Posterior vena cava (tissue), 2 donors: Measurements from ENCODE around the gene NXPH4. TPM values are rescaled to one million over a fixed set of nuclear protein-coding genes. Genes with fewer than 3 reads are reported as not detected.
A peak's percentile ranks its signal among the peaks of the same experiment; 100 is the strongest.

Experiments
- DNase-seq: peaks from one replicate; pipeline ENCODE4 v3.0.0-alpha.2; 2020; ENCODE audit warnings: low spot score
- intact Hi-C, 2 donors: fragments of 100-400 bp; cut with DNase I; formaldehyde crosslinking; loops; one replicate each; pipeline versions ENCODE4 v1.14.1 to v1.14.2; 2022 to 2023
- microRNA-seq, 2 donors: library from miRNA; unstranded; fragments of <30 nt; microRNA quantifications; one replicate each; pipeline ENCODE4 v1.2.0, GENCODE V29; 2020 to 2021; ENCODE audit warnings: borderline microRNAs expressed in 2 of 2
- total RNA-seq, 2 donors: library from RNA; stranded (reverse); fragmentation: NEBNext Ultra II Directional; extraction: Animal tissue kit (Norgen Biotek cat#: 25700); gene quantifications; one replicate each; pipeline ENCODE4 v1.2.1, GENCODE V29; 2021
- donor health status: DM: yes; HTN: yes; CAD: no.
- donor health status: DM: yes; HTN: yes; CAD: no.

The NXPH4 gene
- total RNA-seq, 2 donors from 2014 or later = 0.24 to 0.79 TPM

DNA sequence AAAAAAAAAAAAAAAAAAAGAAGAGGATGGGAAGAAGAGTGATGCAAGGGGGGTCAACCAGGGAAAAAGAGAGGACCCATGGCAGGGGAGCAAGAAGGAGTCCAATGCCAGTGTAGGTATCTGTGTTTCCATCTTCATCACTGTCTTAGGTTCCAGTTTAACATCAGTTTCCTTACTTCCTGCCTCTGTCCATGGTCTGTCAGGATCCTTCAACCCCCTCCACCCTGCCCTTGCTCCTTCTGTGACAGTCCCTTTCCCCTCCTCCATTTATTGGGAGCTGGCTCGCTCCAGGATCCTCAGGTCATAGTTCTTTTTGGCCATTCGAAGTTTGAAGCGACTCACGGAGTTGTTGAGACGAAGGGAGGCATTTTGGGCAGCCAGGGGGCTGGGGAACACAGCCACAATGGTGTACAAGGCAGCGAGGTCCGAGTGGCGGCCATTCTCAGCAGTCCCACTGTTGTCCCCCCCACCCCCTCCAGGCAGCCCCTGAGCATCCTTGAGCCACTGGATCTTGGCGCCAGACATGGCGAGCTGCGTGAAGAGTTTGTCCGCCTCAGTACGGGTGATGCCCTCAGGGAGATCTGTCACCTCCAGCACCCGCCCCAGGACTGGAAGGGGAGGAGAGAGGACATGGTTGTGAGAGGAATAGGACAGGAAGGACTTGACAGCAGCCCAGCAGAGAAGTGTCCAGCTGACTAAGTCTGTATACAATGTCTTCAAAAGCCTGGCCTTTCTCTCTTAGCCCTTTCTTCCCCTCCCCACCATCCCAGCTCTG lies 38.1 kb downstream of the NXPH4 start:
- DNase-seq = peak; percentile 65
- intact Hi-C loops = loop anchor here in 1 of 2 donors (5.0 kb wide), 1 partner anchor 1407 kb away; no protein-coding TSS in a partner anchor

DNA sequence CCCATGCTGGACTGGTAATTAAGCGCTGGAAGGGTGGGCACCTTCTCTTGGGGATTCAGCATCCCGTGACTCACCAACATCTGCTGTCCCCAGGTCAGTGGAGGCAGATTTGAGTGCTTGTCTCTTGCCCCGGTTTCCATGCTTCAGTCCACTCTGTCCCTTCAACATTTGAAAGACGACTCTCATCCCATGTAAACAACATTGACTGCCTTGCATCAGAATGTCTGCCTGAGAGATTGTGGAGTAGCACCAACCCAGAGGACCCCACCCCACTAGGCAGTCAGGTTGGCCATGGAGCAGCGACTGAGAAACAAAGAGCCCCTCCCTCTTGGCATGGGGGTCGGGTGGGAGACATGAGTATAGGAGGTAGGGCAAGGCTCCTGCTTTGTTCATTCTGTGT lies 39.3 kb downstream of the NXPH4 start:
- DNase-seq = peak; percentile 11
- intact Hi-C loops = loop anchor here in 1 of 2 donors (5.0 kb wide), 1 partner anchor 1409 kb away; no protein-coding TSS in a partner anchor

DNA sequence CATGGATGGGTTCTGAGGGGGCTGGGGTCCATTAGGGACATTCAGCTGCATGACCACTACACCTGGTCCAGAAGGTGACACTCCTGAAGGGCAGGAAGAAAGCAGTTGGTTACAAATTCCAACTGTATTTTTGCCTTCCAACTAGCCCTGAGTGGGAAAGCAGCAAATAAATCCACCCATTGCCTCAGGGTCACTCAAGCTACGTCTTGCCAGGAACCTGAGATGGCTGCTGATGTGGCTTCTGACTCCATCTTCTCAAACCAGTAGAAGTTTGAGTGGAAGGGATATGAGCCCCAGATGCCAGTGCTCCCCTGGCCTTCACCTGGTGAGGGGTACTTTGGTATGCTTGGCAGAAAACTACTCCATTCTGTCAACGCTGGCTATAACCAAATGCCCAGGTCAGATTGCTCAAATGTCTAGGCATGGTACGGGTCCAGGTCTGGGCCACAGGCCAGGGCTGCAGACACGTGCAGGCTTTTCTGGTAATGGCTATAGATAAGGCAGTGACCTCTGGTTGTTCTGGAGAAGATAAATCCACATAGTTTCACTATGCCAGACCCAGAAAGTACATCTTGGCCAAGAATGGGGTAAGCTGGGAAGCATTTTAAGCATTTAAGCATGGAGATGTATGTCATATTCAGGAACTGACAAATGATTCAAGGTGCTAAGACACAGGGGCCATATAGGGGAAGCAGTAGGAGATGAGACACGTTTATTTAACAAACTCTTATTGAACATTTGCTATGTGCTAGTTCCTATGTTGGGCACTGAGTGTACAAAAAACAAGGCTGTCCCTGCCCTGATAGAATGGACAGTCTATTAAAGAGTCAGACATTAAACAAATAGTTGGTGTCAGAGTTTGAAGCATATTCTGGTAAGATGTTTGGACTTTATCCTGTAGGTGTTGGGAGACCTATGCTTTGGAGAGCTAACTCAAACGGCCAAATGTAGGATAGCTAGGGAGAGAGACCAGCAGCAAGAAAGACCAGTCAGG lies 42.7 kb downstream of the NXPH4 start:
- intact Hi-C loops = loop anchor here in 1 of 2 donors (5.0 kb wide), 1 partner anchor 1412 kb away; no protein-coding TSS in a partner anchor
- peak; percentile 64 for DNase-seq

DNA sequence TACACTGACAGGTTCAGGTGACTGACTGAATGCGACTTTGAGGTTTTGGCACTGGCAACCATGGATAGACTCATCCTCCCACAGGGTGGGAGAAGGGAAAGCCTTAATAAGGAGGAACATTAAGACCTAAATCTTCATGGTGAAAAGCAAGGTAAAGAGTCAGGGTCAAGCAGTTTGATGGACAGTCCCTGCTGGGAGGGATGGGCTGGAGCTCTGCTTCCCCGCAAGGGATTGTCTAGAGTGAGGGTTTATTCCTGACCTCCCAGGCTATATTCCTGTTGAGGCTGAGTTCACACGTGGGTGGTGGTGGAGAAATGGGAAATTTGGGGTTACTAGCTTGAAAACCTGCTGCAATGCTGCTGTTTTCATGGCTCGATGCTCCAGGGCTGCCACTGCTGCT lies 43.8 kb downstream of the NXPH4 start:
- intact Hi-C loops = loop anchor here (5.0 to 10.0 kb wide), 2 partner anchors 192 to 564 kb away; no protein-coding TSS in a partner anchor
- no peak for DNase-seq

DNA sequence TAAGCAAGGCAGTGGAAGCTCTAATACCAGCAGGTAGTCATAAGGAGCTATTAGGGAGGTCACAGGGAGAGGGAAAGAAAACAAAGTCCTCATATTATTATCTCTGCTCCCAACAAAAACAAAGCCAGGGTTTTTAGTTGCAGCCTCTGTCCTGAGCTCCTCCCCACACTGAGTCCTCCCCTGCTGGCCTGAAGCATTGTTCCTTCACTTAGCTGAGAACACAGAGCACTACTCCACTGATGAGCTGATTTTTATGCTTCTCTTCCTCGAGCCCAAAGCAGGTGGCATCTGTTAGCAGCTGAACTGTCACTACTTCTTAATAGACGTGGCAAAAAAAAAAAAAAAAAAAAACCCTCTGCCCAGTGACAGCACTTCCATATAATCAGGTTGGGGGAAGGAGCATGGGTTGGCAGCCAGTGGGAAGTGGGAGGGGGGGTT lies 44.9 kb downstream of the NXPH4 start:
- DNase-seq = no peak
- intact Hi-C loops = loop anchor here (5.0 to 10.0 kb wide), 2 partner anchors 191 to 563 kb away; no protein-coding TSS in a partner anchor

DNA sequence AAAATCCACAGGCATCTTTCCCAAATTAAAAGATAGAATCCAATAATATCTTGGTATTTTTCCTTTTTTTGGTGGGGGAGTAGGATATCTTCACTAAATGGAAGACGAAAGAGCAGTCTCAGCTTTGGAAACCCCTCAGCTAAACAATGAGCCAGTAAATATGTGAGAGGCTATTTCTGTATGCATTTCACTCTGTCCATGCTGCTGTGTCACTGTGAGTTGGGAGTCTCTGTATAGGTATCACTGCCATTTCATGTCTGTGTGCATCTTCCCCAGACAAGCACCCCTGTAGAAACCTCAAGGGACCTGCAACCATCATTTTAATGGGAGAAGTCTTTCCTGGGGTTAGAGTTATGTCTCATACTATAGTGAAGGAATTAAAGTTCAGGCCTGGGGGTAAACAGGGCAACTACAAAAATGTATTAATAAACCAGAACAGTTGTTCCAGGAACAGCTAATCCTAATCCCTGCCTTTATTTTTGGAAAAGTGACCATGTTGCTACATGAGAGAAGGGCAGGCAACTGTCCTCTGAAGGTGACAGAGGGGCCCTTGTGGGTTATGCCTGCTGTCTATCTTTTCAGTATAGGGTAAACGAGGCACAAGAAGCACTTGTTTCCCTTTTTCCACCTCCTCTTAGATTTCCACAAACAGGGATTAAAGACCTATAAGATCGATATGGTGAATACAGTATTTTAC lies 45.7 kb downstream of the NXPH4 start:
- intact Hi-C loops = loop anchor here (5.0 to 10.0 kb wide), 2 partner anchors 190 to 563 kb away; no protein-coding TSS in a partner anchor

DNA sequence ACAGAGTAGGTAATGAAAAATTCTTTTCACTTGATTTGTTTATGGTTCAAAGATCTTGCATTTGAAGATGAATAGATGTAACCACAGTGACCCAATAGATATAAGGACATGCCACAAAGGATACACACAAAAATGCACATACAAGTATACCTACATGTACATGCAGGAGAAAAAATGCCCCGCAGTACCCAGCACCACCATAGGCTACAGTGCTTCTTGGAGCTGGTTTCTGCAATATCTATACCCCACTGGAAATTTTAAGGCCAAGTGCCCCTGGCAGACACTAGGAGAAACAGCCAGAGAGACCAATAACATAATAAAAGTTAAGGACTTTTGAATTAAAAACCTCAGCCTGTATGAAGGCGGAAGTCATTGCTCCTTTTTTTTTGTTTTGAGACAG lies 46.5 kb downstream of the NXPH4 start:
- intact Hi-C loops = loop anchor here (5.0 to 10.0 kb wide), 2 partner anchors 189 to 562 kb away; no protein-coding TSS in a partner anchor
- no peak for DNase-seq

More for the DNA sequence above, 45.7 kb downstream of the NXPH4 start:
- DNase-seq = no peak

DNA sequence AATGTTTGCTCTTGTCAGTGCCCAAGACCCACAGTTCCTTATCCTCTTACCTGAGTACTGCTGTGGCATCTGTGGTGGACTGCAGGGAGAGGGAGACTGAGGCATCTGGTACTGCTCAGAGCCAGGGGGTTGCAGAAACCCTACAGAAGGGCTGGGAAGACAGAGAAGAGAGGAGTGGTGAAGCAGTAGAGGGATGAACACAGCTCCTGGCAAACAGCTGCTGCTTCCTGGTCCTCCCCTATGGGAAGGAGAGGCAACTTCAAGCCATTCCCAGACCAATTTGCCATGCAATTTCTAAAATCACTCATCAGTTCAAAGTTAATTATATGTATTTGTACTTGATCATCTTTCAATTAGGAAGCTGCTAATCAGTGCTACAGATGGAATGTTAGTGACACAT lies 50.1 kb downstream of the NXPH4 start:
- no peak for DNase-seq
- intact Hi-C loops = loop anchor here in 1 of 2 donors (10.0 kb wide), 1 partner anchor 558 kb away; no protein-coding TSS in a partner anchor

DNA sequence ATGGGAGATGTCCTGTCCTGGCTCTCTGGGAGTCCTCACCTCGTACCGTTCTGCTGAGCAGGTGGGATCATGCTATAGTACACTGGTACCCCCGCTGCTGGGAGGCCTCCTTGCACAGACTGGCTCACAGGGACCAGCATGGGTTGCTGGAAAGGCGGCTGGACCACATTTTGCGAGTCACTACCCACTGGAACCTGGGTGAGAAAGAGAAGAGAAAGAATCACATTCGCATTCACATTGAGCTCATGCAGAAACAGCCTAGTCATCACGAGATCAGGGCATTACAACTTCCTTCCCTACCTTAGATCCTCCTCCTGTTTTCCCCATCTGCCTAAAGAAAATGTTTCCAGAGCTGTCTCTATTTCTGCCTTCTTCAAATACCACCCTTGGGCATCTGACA lies 51.7 kb downstream of the NXPH4 start:
- intact Hi-C loops = loop anchor here in 1 of 2 donors (10.0 kb wide), 1 partner anchor 557 kb away; no protein-coding TSS in a partner anchor
- DNase-seq = no peak

DNA sequence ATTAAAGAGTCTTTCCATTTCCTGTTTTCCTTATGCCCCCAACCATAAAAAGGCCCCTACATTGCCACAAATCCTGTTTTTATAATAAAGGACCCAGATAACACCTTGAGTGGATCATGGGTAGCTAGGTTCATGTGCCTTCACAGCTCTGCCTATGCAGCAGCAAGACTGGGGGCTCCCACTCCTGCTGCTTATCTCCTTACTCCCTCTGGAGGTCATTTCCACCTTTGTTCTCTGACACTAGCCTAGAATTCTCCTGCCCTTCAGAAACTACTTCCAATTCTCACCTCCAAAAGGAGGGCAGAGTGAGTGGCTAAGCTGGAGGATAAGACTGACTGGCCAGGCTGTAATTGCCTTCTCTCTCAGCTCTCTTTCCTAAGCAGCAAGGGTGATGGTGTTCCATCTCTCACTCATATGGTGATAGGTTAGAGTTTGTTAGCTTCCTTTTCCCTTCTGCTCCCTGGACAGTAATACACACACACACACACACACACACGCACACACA lies 54.4 kb downstream of the NXPH4 start:
- intact Hi-C loops = no loop called here
- DNase-seq = no peak

DNA sequence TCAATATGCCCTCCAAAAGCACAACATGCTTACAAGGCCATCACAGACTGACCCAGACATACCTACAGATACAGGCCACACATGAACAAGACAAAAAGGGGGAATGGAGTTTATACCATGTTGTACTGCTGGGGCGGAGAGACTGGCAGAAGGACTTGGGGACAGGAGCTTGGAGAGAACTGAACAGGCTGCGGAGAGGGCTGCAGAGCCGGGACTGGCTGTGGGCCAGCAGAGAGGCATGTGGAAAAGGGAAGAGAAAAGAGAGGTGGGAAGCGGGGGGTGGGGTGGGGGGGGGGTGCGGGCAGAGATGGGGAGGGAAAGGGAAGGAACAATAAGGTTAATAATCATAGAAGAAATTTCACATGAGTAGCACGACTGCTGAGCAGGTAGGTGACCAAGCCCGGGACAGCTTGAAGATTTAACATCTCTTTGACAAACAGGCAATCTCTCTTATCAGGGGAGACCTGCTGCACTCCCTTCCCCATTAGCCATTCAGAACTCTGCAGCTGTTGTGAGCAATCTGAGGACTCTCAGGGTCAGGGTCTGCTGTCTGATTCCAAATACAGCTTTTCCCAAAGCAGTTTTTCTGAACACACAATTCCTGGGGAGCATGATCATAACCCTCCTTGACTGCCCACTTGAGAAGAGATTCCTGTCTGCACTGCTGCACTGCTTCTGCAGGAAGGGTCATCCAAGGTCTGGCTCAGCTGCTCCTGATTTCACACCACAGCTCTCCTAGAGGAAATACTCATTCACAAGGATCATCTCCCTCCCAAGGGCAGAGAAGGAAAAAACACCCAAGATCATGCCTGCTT lies 56.0 kb downstream of the NXPH4 start:
- no peak for DNase-seq

DNA sequence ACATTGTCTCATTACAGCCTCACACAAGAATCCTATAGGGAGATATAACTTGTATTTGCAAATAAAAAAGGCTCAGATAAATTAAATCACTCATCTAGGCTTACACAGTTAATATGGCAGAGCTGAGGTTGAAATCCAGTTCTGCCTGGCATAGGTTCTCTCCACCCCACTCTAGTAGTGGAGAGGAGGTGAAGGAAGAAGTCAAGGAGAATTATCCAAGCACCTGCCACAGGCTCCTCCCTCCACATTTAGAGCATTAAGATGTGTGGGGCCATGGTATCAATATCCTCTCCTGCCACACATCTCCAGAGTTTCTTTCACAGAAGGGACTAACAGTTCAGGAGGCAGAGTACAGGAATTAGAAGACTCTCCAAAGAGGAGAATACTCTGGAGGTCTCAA lies 56.9 kb downstream of the NXPH4 start:
- intact Hi-C loops = no loop called here
- DNase-seq = no peak

More for the DNA sequence above, 56.0 kb downstream of the NXPH4 start:
- intact Hi-C loops = no loop called here

Small RNAs within 50 kb of the gene (microRNA-seq; reads per million reads assigned to microRNA genes)
- gene MIR1228 = 1.6 to 2.6 reads per million in 2 donors

Other genes with a start within 250 kb of the NXPH4 start
- 1 to 10 TPM; 4.8 to 5.6 TPM for gene ZBTB39, start 210.2 kb upstream of the NXPH4 start, total RNA-seq
- gene TAC3, start 200.3 kb upstream of the NXPH4 start, total RNA-seq = under 1 TPM in 1 of 2 donors, not detected in 1; 0.33 TPM
- gene MYO1A, start 166.7 kb upstream of the NXPH4 start, total RNA-seq = 1 to 10 TPM in 1 of 2 donors, under 1 TPM in 1; 0.28 to 1.0 TPM
- gene NEMP1, start 138.0 kb upstream of the NXPH4 start, total RNA-seq = 10 to 100 TPM in 1 of 2 donors, 1 to 10 TPM in 1; 8.8 to 12.4 TPM
- 10 to 100 TPM; 27.0 to 36.3 TPM for gene NAB2, start 127.7 kb upstream of the NXPH4 start, total RNA-seq
- gene STAT6, start 105.4 kb upstream of the NXPH4 start, total RNA-seq = 100 to 1,000 TPM; 162 to 201 TPM
- 100 to 1,000 TPM; 465 to 757 TPM for gene LRP1, start 88.3 kb upstream of the NXPH4 start, total RNA-seq
- gene LRP1-AS, start 69.2 kb upstream of the NXPH4 start, total RNA-seq = not detected
- gene SHMT2, start 12.9 kb downstream of the NXPH4 start, total RNA-seq = 10 to 100 TPM; 53.2 to 53.7 TPM
- gene STAC3, start 34.4 kb downstream of the NXPH4 start, total RNA-seq = 1 to 10 TPM; 1.2 to 2.8 TPM
- gene R3HDM2, start 214.2 kb downstream of the NXPH4 start, total RNA-seq = 10 to 100 TPM; 49.7 to 51.8 TPM
- gene INHBC, start 218.0 kb downstream of the NXPH4 start, total RNA-seq = not detected
- gene INHBE, start 238.5 kb downstream of the NXPH4 start, total RNA-seq = not detected
- 1 to 10 TPM in 1 of 2 donors, under 1 TPM in 1; 0.90 to 3.2 TPM for gene GLI1, start 243.0 kb downstream of the NXPH4 start, total RNA-seq